Astrocyte of the spinal cord (primary cell): ENCODE measurements around the gene HSFX4.
"Not testable (repeated sequence)": the region's sequence is repeated elsewhere in the genome, so short reads cannot be mapped to it uniquely, and the experiment has no call there.

Experiments used
- DNase-seq: peaks from one replicate; pipeline ENCODE4 v3.0.0; 2011; ENCODE audit warnings: low read depth, low spot score
- H3K4me3 ChIP-seq: 2 replicates; pipeline ENCODE4 v1.5.1; 2011; ENCODE audit warnings: low read depth, mild to moderate bottlenecking, low read length, moderate library complexity
- in situ Hi-C: cut with HindIII; loops from 2 replicates; pipeline ENCODE4 v1.10.0; 2017; ENCODE audit warnings: low sequenced_read_pairs
- TF ChIP-seq, protein P1 (sequence below): IDR thresholded peaks from 2 replicates; pipeline ENCODE4 v1.5.1; 2012; ENCODE audit warnings: low read depth, mild to moderate bottlenecking, low read length, inconsistent platforms

HSFX4 gene

DNA sequence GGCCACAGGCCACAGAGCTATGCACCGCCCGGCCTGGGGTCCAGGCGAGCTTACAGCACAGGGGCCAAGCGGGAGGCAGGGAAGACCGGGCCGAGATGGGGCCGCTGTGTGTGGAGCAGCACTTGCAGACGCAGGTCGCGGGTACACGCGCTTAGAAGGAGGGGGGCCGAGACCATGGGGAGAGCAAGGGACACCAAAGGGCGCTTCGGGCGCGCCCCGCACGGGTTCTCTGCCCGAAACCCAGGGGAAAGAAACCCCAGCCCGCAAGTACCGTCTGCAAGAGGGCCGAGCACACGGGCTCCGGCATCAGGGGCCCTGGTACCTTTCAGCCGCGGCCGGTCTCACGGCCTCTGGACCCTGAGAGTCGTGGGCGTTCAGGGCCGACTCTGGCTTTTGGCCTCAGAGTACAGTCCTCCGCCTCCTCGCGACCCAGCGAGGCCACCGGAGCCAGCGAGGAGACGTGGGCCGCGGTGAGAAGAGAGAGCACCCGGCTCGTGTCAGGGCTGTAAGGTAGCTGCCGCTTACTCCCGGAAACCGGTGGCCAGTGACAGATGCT is 8.6 kb downstream of the HSFX4 start:
- TF ChIP-seq, protein P1, sequence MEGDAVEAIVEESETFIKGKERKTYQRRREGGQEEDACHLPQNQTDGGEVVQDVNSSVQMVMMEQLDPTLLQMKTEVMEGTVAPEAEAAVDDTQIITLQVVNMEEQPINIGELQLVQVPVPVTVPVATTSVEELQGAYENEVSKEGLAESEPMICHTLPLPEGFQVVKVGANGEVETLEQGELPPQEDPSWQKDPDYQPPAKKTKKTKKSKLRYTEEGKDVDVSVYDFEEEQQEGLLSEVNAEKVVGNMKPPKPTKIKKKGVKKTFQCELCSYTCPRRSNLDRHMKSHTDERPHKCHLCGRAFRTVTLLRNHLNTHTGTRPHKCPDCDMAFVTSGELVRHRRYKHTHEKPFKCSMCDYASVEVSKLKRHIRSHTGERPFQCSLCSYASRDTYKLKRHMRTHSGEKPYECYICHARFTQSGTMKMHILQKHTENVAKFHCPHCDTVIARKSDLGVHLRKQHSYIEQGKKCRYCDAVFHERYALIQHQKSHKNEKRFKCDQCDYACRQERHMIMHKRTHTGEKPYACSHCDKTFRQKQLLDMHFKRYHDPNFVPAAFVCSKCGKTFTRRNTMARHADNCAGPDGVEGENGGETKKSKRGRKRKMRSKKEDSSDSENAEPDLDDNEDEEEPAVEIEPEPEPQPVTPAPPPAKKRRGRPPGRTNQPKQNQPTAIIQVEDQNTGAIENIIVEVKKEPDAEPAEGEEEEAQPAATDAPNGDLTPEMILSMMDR = no peak
- DNase-seq = peak; percentile 1
- in situ Hi-C loops = no loop called here
- H3K4me3 ChIP-seq = peak overlapping the region; percentile 79

DNA sequence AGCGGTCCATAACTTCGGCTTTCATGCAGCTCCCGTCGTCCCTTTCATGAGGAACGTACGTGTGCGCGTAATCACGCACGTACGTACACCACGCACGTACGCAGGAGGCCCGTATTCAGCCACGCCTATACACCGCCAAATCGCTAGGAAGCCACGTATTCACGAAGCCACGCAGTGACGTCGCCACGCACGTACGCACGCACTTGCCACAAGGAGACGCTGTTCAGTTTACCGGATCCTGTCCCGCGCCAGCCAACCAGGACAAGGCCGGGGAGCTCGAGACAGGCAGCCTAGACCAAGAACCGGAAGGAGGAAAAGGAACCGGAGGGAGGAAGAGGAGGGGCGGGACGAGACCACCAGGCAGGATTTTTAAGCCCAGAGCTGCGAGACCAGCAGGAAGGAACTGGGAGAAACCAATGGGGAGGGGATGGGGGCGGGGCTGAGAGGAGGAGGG is 9.1 kb downstream of the HSFX4 start, which contains the start of gene EOLA2:
Gene EOLA2, minus strand, starts transcription at position 65 of the 454 bp plus-strand sequence. CDS start 4,617 bp downstream, outside the sequence.
- peak; percentile 98 for DNase-seq
- TF ChIP-seq, protein P1 = peak; percentile 58
- H3K4me3 ChIP-seq = peak within 1 kb of the TSS; percentile 79
- in situ Hi-C loops = no loop called here

DNA sequence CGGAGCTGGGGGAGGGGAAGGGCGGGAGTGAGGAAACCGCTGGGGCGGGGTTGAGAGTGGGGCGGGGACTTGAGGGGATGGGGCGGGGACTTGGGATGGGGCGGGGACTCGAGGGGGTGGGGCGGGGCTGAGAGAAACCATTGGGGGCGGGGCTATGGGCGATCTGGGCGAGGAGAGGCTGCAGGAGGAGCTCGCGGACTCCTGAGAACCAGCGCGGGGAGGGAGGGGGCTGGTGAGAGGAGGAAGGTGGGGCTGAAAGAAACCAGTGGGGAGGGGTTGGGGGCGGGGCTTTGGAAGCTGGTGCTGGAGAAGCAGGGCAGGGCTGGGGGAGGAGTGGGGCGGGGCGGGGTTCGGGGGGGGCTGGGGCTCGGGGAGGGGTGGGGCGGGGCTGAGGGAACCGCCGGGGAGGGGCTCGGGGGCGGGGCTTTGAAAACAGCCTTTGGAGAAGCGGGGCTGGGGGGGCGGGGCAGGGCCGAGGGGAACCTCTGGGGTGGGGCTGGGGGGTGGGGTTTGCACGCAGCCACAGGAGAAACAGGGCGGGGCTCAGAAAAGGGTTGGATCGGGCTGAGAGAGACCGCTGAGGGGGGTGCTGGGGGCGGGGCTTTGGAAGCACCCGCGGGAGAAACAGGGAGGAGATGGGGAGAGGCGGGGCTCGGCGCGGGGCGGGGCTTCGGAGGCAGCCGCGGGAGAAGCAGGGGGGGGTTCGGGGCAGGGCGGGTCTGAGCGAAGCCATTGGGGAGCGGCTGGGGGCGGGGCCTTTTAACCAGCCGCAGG is 9.7 kb downstream of the HSFX4 start:
- in situ Hi-C loops = no loop called here
- peak; percentile 94 for DNase-seq
- TF ChIP-seq, protein P1 = no peak
- peak overlapping the region; percentile 79 for H3K4me3 ChIP-seq

DNA sequence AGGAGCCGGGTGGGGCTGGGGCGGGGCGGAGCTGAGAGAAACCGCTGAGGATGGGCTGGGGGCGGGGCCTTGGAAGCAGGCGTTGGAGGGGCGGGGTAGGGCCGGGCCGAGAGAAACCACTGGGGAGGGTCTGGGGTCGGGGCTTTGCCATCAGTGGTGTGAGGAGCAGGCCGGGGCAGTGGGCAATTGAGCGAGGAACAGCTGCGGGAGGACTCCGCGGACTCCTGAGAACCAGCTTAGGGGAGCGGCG is 10.2 kb downstream of the HSFX4 start:
- peak overlapping the region; percentile 56 for H3K4me3 ChIP-seq
- in situ Hi-C loops = no loop called here
- no peak for DNase-seq
- TF ChIP-seq, protein P1 = no peak

DNA sequence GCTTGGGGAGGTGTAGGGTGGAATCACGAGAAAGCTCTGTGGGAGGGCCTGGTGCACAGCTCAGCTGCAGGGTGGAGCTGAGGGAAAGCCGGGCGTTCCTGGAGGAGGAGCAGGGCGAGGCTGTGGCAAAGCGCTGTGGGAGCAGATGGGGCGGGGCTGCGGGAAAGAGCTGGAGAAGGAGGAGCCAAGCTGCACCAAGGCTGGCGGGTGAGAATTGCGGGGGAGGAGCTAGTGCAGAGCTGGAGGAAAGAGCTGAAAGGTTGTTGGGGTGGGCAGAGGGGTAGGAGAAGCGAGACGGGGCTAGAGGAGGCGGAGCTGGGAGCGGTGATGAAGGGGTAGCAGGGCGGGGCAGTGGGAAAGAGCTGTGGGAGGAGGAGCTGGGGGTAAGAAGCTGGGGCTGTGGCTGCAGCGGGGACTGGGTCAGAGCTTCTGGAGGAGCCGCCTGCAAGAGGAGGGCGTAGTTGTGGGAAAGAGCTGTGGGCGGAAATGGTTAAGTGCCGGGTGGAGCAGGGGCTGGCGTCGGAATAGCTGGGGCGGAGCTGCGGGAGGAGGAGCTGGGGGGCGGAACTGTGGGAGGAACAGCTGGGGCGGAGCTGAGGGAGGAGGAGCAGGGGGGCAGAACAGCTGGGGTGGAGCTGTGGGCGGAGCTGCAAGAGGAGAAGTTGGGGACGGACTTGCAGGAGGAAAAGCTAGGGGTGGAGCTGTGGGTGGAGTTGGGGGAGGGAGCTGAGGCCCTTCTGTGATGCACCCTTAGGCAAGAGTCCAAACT is 10.7 kb downstream of the HSFX4 start:
- in situ Hi-C loops = no loop called here
- peak overlapping the region; percentile 56 for H3K4me3 ChIP-seq
- TF ChIP-seq, protein P1 = no peak
- peak; percentile 98 for DNase-seq

DNA sequence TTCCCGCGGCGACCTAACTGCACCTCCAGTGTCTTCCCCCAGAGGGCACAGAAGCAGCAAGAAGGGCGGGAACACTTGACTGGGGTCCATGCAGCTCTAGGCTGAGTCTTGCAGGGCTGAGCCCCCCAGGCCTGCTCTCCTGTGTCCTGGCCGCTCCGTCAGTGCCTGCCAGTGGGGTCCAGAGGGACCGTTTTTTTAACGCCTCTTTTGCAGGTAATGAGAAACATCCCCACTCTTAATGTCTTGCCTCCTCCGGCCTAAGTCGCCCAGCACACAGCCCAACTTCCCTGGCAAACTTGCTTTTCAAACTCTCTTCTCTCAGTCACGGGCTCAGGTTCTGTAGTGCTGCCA is 11.3 kb downstream of the HSFX4 start:
- in situ Hi-C loops, DNase-seq: not testable (repeated sequence)
- H3K4me3 ChIP-seq = peak overlapping the region; percentile 7
- TF ChIP-seq, protein P1 = peak; percentile 58

DNA sequence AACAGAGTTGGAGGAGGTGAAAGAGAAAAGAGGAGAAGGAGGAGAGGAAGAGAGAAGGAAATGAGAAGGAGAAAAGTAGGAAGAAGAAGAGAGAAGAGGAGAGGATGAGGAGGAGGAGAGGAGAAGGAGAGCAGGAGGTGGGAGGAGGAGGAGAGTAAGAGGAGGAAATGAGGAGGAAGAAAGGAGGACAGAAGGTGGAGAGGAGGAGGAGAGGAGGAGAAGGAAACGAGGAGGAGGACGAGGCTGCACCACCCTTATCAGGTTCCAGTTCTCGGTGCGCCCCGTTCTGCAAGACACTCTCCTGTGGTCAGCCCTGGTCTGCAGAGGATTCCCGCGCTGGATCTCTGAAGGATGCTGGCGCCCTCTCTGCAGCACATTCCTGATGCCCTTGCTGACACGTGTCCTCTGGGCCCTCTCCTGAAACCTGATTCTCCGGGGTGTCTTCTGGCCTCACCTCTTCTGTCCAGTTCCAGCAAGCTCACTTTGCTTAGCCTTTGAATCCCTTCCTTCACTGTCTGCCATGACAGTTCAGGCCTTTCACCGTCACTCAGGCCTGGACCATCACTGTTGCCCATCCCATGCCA is 15.8 kb downstream of the HSFX4 start:
- H3K4me3 ChIP-seq, DNase-seq, in situ Hi-C loops: not testable (repeated sequence)

DNA sequence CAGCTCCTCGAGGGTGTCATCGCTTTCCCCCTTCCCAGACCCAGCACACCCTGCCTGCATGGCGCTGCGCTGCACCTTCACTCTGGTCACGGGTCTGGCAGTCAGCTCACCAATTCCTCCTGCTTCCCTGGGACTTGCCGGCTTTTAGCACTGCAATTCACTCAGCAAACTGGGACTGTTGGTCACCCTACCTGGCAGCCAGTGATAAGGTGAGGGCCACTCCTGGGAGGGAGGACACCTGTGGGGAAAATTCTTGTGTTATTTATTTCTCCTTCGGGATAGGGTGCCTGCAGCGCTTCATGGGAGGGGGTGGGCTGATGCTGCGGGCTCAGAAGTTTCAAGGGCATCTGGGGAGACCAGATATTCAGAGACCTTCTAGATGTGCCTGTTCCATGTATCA is 16.4 kb downstream of the HSFX4 start:
- in situ Hi-C loops, DNase-seq, H3K4me3 ChIP-seq: not testable (repeated sequence)

DNA sequence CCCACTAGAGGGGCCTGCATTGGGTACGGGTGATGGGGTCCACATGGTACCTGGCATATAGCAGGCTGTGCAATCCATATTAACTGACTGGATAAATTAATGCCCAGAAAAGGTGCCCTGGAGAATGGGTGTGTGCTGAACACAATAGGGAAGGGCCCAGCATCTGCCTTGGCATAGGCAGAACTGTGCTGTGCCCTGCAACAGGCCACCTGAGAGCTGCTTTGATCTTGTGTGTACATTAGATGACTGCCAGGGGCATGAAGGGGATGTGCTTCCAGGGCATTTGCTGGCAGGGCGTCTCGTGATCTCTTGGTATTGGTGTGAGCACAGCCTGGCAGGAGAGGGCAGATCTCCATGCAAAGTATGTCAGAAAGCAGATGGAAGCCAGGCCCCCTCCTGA is 17.6 kb downstream of the HSFX4 start:
- H3K4me3 ChIP-seq, in situ Hi-C loops, DNase-seq: not testable (repeated sequence)
